PC-3 (cell line): ENCODE data around the gene WDR33. TPM values are rescaled to one million over a fixed set of nuclear protein-coding genes. Genes with fewer than 3 reads are reported as not detected.

Experiments
- ATAC-seq: fragments of 200-7000 bp; cut with Tn5 transposase; 2 replicates; pipeline ENCODE4 v1.9.1; 2020; ENCODE audit warnings: mild to moderate bottlenecking, moderate library complexity
- BruUV-seq: library from RNA; stranded (reverse); fragments of 400-500 nt; replicated peaks from 2 replicates; lab custom pipeline; 2021; lab: Mats Ljungman, UMichigan
- CTCF ChIA-PET: fragments of 300-600 bp; sonication (Branson Sonifier 250); formaldehyde crosslinking; loops from one replicate; lab custom pipeline; 2022; ENCODE audit warnings: antibody characterized with exemption; lab: Charles Lee
- POLR2A ChIA-PET: fragments of 300-600 bp; sonication (Branson Sonifier 250); formaldehyde crosslinking; loops from one replicate; lab custom pipeline; 2022; ENCODE audit warnings: antibody characterized with exemption; ENCODE audit not compliant: unreplicated experiment; lab: Charles Lee
- DNase-seq: peaks from one replicate; pipeline ENCODE4 v3.0.0-alpha.2; 2015
- H2AFZ ChIP-seq: fragments of 300-600 bp; sonication (generic); 2 replicates; pipeline ENCODE4 v1.6.0; 2016; ENCODE audit warnings: antibody characterized with exemption, low read length
- H3F3A ChIP-seq: fragments of 300-600 bp; sonication (generic); one replicate; pipeline ENCODE4 v1.6.0; 2017; ENCODE audit warnings: antibody characterized with exemption, low read length, control low read depth, mild to moderate bottlenecking; ENCODE audit not compliant: unreplicated experiment
- H3K27ac ChIP-seq: fragments of 300-600 bp; sonication (generic); 2 replicates; pipeline ENCODE4 v1.5.1; 2016; ENCODE audit warnings: mild to moderate bottlenecking, low read length
- H3K27me3 ChIP-seq: fragments of 300-600 bp; sonication (generic); 2 replicates; pipeline ENCODE4 v1.6.1; 2016; ENCODE audit warnings: low read length, mixed read lengths
- H3K36me3 ChIP-seq: fragments of 300-600 bp; sonication (generic); 2 replicates; pipeline ENCODE4 v1.6.1; 2016; ENCODE audit warnings: low read depth, mixed run types, low read length, mixed read lengths
- H3K4me1 ChIP-seq: fragments of 300-600 bp; sonication (generic); 2 replicates; pipeline ENCODE4 v1.5.1; 2016; ENCODE audit warnings: low read length; ENCODE audit not compliant: insufficient read depth
- H3K4me2 ChIP-seq: fragments of 300-600 bp; sonication (generic); 2 replicates; pipeline ENCODE4 v1.6.0; 2016; ENCODE audit warnings: low read length
- H3K4me3 ChIP-seq: fragments of 300-600 bp; sonication (generic); 2 replicates; pipeline ENCODE4 v1.5.1; 2016; ENCODE audit warnings: mild to moderate bottlenecking, low read length, mixed read lengths
- H3K79me2 ChIP-seq: fragments of 300-600 bp; sonication (generic); 2 replicates; pipeline ENCODE4 v1.6.1; 2017; ENCODE audit warnings: low read length, mixed read lengths
- H3K9ac ChIP-seq: fragments of 300-600 bp; sonication (generic); 2 replicates; pipeline ENCODE4 v1.6.0; 2016; ENCODE audit warnings: mild to moderate bottlenecking, low read length
- H3K9me2 ChIP-seq: fragments of 300-600 bp; sonication (generic); replicated peaks from 2 replicates; pipeline ENCODE4 v1.6.1; 2016; ENCODE audit warnings: mixed run types, low read length, mixed read lengths
- H3K9me3 ChIP-seq: fragments of 300-600 bp; sonication (generic); 2 replicates; pipeline ENCODE4 v1.6.1; 2016; ENCODE audit warnings: low read length, mixed read lengths
- H4K20me1 ChIP-seq: fragments of 300-600 bp; sonication (generic); 2 replicates; pipeline ENCODE4 v1.6.1; 2016; ENCODE audit warnings: low read length, mixed read lengths
- CTCF ChIP-seq: fragments of 300-600 bp; sonication (generic); conservative IDR thresholded peaks from 2 replicates; pipeline ENCODE4 v1.5.1; 2017; ENCODE audit warnings: antibody characterized with exemption, low read depth, mild to moderate bottlenecking, low read length
- EZH2 ChIP-seq: fragments of 300-600 bp; sonication (generic); IDR thresholded peaks from one replicate; pipeline ENCODE4 v1.6.1; 2017; ENCODE audit warnings: antibody characterized with exemption, mild to moderate bottlenecking, low read length; ENCODE audit not compliant: unreplicated experiment
- EZH2phosphoT487 ChIP-seq: fragments of 300-600 bp; sonication (generic); IDR thresholded peaks from 2 replicates; pipeline ENCODE4 v1.6.1; 2018; ENCODE audit warnings: mild to moderate bottlenecking, antibody characterized with exemption, low read length, borderline replicate concordance
- intact Hi-C: fragments of 100-400 bp; cut with micrococcal nuclease; formaldehyde crosslinking; loops from 2 replicates; pipeline ENCODE4 v1.9.0; 2023
- total RNA-seq: library from RNA; depleted of rRNA; stranded (reverse); fragments of >200 nt; gene quantifications from 2 replicates; pipeline ENCODE4 v1.2.3, GENCODE V29; 2014

WDR33 gene
- total RNA-seq, 1 experiment from 2014 or later, result 31.7 TPM

GRCh38 chr2:127654084-127654837 lies 156.7 kb downstream of the WDR33 start:
- no peaks in the 10 kb centered on the region for H3F3A ChIP-seq
- H3K4me1 ChIP-seq, result peaks cover 4% of the 10 kb centered on the region
- no peaks in the 10 kb centered on the region for H3K9me3 ChIP-seq
- no peaks in the 10 kb centered on the region for H3K79me2 ChIP-seq
- no peaks in the 10 kb centered on the region for H4K20me1 ChIP-seq
- H3K27me3 ChIP-seq, result no peaks in the 10 kb centered on the region
- no peak overlapping the region for H3K9ac ChIP-seq
- DNase-seq (no peak), ATAC-seq (no peak)
- H3K4me3 ChIP-seq, result no peak overlapping the region
- H3K27ac ChIP-seq, result no peak overlapping the region
- BruUV-seq, result no TSS peak
- H3K4me2 ChIP-seq, result no peak overlapping the region
- no peak overlapping the region for H2AFZ ChIP-seq
- TF ChIP-seq EZH2, result no peak
- no peak for TF ChIP-seq CTCF
- TF ChIP-seq EZH2phosphoT487, result no peak
- ChIA-PET POLR2A (no interaction called here), CTCF (no interaction called here)
- no peaks in the 10 kb centered on the region for H3K9me2 ChIP-seq
- intact Hi-C loops, result no loop called here
- H3K36me3 ChIP-seq, result no peaks in the 10 kb centered on the region

DNA sequence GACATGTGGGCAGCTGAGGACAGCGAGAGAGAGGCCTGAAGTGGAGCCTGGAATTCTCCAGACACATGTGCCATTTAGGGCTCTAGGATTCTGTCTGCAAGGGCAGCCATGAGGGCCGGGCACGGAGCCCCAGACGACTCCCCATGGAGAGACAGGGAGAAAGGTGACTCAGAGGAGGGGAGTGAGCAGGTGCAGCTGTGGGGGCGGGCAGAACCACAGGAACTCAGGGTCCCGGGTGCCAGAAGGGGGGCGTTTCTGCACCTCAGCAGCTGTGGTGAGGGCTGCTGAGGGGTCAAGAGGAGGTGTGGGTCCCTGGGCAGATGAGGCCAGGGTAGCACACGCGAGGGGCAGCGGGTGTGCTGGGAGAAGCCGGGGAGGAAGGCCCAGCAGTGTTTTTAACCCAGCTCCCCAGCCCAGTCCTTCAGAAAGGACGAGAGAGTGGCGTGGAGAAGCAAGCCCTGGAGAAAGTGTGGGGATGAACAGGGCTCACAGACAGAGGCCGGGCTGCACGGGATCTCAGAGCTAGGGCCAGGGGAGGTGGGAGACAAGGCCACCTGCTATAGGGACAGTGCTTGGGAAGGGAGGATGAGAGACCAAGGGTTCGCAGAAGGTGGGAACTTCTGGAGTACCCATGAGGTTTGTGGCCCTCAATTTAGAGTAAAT lies 157.4 kb downstream of the WDR33 start:
- ChIA-PET POLR2A (no interaction called here), CTCF (no interaction called here)
- intact Hi-C loops, result no loop called here
- TF ChIP-seq CTCF (no peak), EZH2phosphoT487 (no peak), EZH2 (no peak)
- ATAC-seq (no peak), DNase-seq (no peak)
- Histone ChIP-seq H3K4me2 (no peak overlapping the region), H3K27ac (no peak overlapping the region), H3K36me3 (no peaks in the 10 kb centered on the region), H3K9me2 (no peaks in the 10 kb centered on the region), H3K4me3 (no peak overlapping the region), H3F3A (no peaks in the 10 kb centered on the region), H3K4me1 (peaks cover 8% of the 10 kb centered on the region), H3K27me3 (no peaks in the 10 kb centered on the region), H2AFZ (no peak overlapping the region), H3K79me2 (no peaks in the 10 kb centered on the region), H3K9ac (no peak overlapping the region), H4K20me1 (no peaks in the 10 kb centered on the region), H3K9me3 (no peaks in the 10 kb centered on the region)
- BruUV-seq, result no TSS peak

- H3K9me3 ChIP-seq, result no peaks in the 10 kb centered on the region
- ATAC-seq, result no peak
- CTCF ChIA-PET, result no interaction called here
These were observed 158.1 kb downstream of the WDR33 start for GRCh38 chr2:127652786-127653357.

More at GRCh38 chr2:127652786-127653357, 158.1 kb downstream of the WDR33 start:
- intact Hi-C loops, result no loop called here
- H3K9me2 ChIP-seq, result no peaks in the 10 kb centered on the region
- H3K36me3 ChIP-seq, result no peaks in the 10 kb centered on the region
- peaks cover 15% of the 10 kb centered on the region for H3K4me1 ChIP-seq
- H3K4me3 ChIP-seq, result no peak overlapping the region
- H2AFZ ChIP-seq, result no peak overlapping the region
- no peaks in the 10 kb centered on the region for H3F3A ChIP-seq
- no peak overlapping the region for H3K27ac ChIP-seq
- no peak for TF ChIP-seq EZH2
- no peak for TF ChIP-seq CTCF
- TF ChIP-seq EZH2phosphoT487, result no peak
- no peak for DNase-seq
- H3K79me2 ChIP-seq, result no peaks in the 10 kb centered on the region
- no peak overlapping the region for H3K4me2 ChIP-seq
- no TSS peak for BruUV-seq
- POLR2A ChIA-PET, result no interaction called here
- H4K20me1 ChIP-seq, result no peaks in the 10 kb centered on the region
- H3K9ac ChIP-seq, result no peak overlapping the region
- no peaks in the 10 kb centered on the region for H3K27me3 ChIP-seq
